WTC11 (cell line): ENCODE data around the gene FOXC2.

ENCODE experiments used
- CTCF ChIP-seq: fragments of 200-600 bp; IDR thresholded peaks from 2 replicates; pipeline ENCODE4 v1.8.0; 2022; ENCODE audit warnings: antibody characterized with exemption
- E2F1 ChIP-seq: sonication (generic); formaldehyde crosslinking; IDR thresholded peaks from 2 replicates; pipeline ENCODE4 v1.8.0; 2022; ENCODE audit warnings: mild to moderate bottlenecking, missing genetic modification reagents
- PREB ChIP-seq: sonication (generic); formaldehyde crosslinking; IDR thresholded peaks from 2 replicates; pipeline ENCODE4 v1.8.1; 2022; ENCODE audit warnings: mild to moderate bottlenecking, missing genetic modification reagents, moderate library complexity, borderline replicate concordance

GRCh38 chr16:86604436-86605193, 38.0 kb downstream of the FOXC2 start:
- TF ChIP-seq CTCF (no peak), PREB (CRISPR knock-in tag) (no peak), E2F1 (CRISPR knock-in tag) (no peak)
